GM21447 (cell line): ENCODE data around the gene SCAMP4.
"Not testable (repeated sequence)": the region's sequence is repeated elsewhere in the genome, so short reads cannot be mapped to it uniquely, and the experiment has no call there.

Source experiments
- ATAC-seq: cut with Tn5 transposase; IDR thresholded peaks from one replicate; pipeline ENCODE4 v1.9.1; 2021; ENCODE audit not compliant: unreplicated experiment

SCAMP4 gene

GRCh38 chr19:1866693-1867348 is 38.4 kb upstream of the SCAMP4 start:
- ATAC-seq: no peak

- no peak for ATAC-seq
Measured at GRCh38 chr19:1867349-1867724, 37.9 kb upstream of the SCAMP4 start.

GRCh38 chr19:1868971-1869370 is 36.2 kb upstream of the SCAMP4 start:
- no peak for ATAC-seq

- ATAC-seq: no peak
Measured at GRCh38 chr19:1871140-1871597, 34.0 kb upstream of the SCAMP4 start.

GRCh38 chr19:1871630-1872029 is 33.6 kb upstream of the SCAMP4 start:
- no peak for ATAC-seq

GRCh38 chr19:1872807-1873523 is 32.2 kb upstream of the SCAMP4 start:
- no peak for ATAC-seq

GRCh38 chr19:1873524-1874473 is 31.4 kb upstream of the SCAMP4 start:
- ATAC-seq: no peak

- no peak for ATAC-seq
Measured at GRCh38 chr19:1874554-1875185, 30.5 kb upstream of the SCAMP4 start.

GRCh38 chr19:1875265-1875645 is 29.9 kb upstream of the SCAMP4 start:
- ATAC-seq: not testable (repeated sequence)

- peak; percentile 82 for ATAC-seq
Measured at GRCh38 chr19:1875646-1876495, 29.3 kb upstream of the SCAMP4 start.

GRCh38 chr19:1876496-1877279 is 28.5 kb upstream of the SCAMP4 start:
- ATAC-seq: peak; percentile 20

- ATAC-seq: not testable (repeated sequence)
Measured at GRCh38 chr19:1877280-1877660, 27.9 kb upstream of the SCAMP4 start.

GRCh38 chr19:1878583-1878982 is 26.6 kb upstream of the SCAMP4 start:
- not testable (repeated sequence) for ATAC-seq

- ATAC-seq: not testable (repeated sequence)
Measured at GRCh38 chr19:1879982-1880381, 25.2 kb upstream of the SCAMP4 start.

GRCh38 chr19:1880611-1881392 is 24.4 kb upstream of the SCAMP4 start:
- ATAC-seq: no peak

GRCh38 chr19:1881393-1882088 is 23.7 kb upstream of the SCAMP4 start:
- not testable (repeated sequence) for ATAC-seq

GRCh38 chr19:1882089-1882785 is 23.0 kb upstream of the SCAMP4 start:
- no peak for ATAC-seq
